Ovary (tissue), 9 donors: Measurements from ENCODE around the gene PLBD1. TPM values are rescaled to one million over a fixed set of nuclear protein-coding genes. Genes with fewer than 3 reads are reported as not detected.

ENCODE experiments used
- DNase-seq, 5 donors: peaks; one replicate each; pipeline ENCODE4 v3.0.0-alpha.2; 2019 to 2020
- H3K27ac ChIP-seq, 2 donors: fragments of 200-600 bp; one replicate each; pipeline versions ENCODE4 v1.5.1 to v1.8.0; 2019 to 2022
- H3K27me3 ChIP-seq: fragments of 200-600 bp; one replicate; pipeline ENCODE4 v1.8.0; 2022
- H3K36me3 ChIP-seq: fragments of 200-600 bp; sonication (generic); one replicate; pipeline ENCODE4 v1.5.1; 2019
- H3K4me1 ChIP-seq: one replicate; pipeline ENCODE4 v1.8.1; 2013; ENCODE audit warnings: mild to moderate bottlenecking, moderate library complexity; ENCODE audit not compliant: insufficient read depth
- H3K4me3 ChIP-seq: fragments of 200-600 bp; sonication (generic); one replicate; pipeline ENCODE4 v1.5.1; 2017
- H3K9me3 ChIP-seq, 2 donors: fragments of 200-600 bp in 1 of 2; sonication (generic) in 1 of 2; one replicate each; pipeline versions ENCODE4 v1.5.1 to v1.8.1; 2013 to 2019; ENCODE audit warnings: mild to moderate bottlenecking in 1 of 2, moderate library complexity in 1 of 2
- CTCF ChIP-seq, 3 donors: fragments of 450-650 bp in 2 of 3; fragments of 200-600 bp in 1 of 3; IDR thresholded peaks; one replicate each; pipeline versions ENCODE4 v1.5.1 to v1.8.0; 2016 to 2022; ENCODE audit warnings: antibody characterized with exemption in 3 of 3, mild to moderate bottlenecking in 1 of 3
- EP300 ChIP-seq: sonication (generic); formaldehyde crosslinking; IDR thresholded peaks from one replicate; pipeline ENCODE4 v1.6.1; 2017; ENCODE audit warnings: antibody characterized with exemption
- POLR2A ChIP-seq: fragments of 450-650 bp; IDR thresholded peaks from one replicate; pipeline ENCODE4 v1.6.1; 2017; ENCODE audit warnings: antibody characterized with exemption, mild to moderate bottlenecking, moderate library complexity
- WGBS, 3 donors: extraction: QIAGEN DNeasy Blood & Tissue Kit in 1 of 3; methylation state at CpG; one replicate each; pipeline versions ENCODE4 v1.1.5 to v1.1.7; 2013 to 2017; 5-methylcytosine and 5-hydroxymethylcytosine counted together
- intact Hi-C, 4 donors: fragments of 100-400 bp; cut with DNase I; formaldehyde crosslinking; loops; one replicate each; pipeline versions ENCODE4 v1.11.0 to v1.15.1; 2022 to 2023
- polyA plus RNA-seq, 2 donors: library from polyadenylated mRNA; stranded (reverse); fragments of 200-250 nt in 1 of 2; fragments of 350-450 nt in 1 of 2; fragmentation: Illumina TruSeq in 1 of 2; extraction: RNeasy Lipid Tissue Mini Kit (QIAGEN cat#74804) in 1 of 2; gene quantifications; one replicate each; pipeline ENCODE4 v1.2.3, GENCODE V29; 2013 to 2014
- total RNA-seq, 7 donors: library from RNA; depleted of rRNA in 2 of 7; stranded (reverse); fragments of >200 nt in 2 of 7; fragmentation: NEBNext Ultra II Directional in 3 of 7; extraction: Animal tissue kit (Norgen Biotek cat#: 25700) in 3 of 7; gene quantifications; one replicate each; pipeline versions ENCODE4 v1.1.0 to v1.2.4, GENCODE V29; 2016 to 2023
- donor health status: DM: no; HTN: no; CAD: no; lungs with moderate emphysema.
- donor health status: DM: no; HTN: no; CAD: no.
- donor health status: Bipolar disorder and iron deficiency.
- donor health status: DM: yes; HTN: yes; CAD: no.
- donor health status: DM: no; HTN: no; CAD: no.
- donor health status: DM: yes; HTN: yes; CAD: no.

Gene PLBD1
- total and polyA plus RNA-seq, 9 donors, result 1.1 to 54.0 (median 4.6) TPM

- no peak for DNase-seq
- H3K9me3 ChIP-seq, result no peaks in the 10 kb centered on the region
- H3K4me1 ChIP-seq, result no peaks in the 10 kb centered on the region
- no peak overlapping the region for H3K27ac ChIP-seq
- H3K4me3 ChIP-seq, result no peak overlapping the region
- TF ChIP-seq CTCF (IDR thresholded peaks at IDR 0.05), result no peak
- no peak for TF ChIP-seq POLR2A
- TF ChIP-seq EP300, result no peak
- 97 to 100% (median 100%) methylated on average over 1 of the region's 1 CpG for WGBS, 3 donors
- no peaks in the 10 kb centered on the region for H3K27me3 ChIP-seq
- H3K36me3 ChIP-seq, result no peaks in the 10 kb centered on the region
- intact Hi-C loops, result no loop called here
These were observed 85.3 kb downstream of the PLBD1 start for GRCh38 chr12:14482361-14482760.

- intact Hi-C loops, result no loop called here
- Histone ChIP-seq H3K27me3 (no peaks in the 10 kb centered on the region), H3K36me3 (no peaks in the 10 kb centered on the region), H3K4me3 (no peak overlapping the region), H3K27ac (no peak overlapping the region), H3K9me3 (no peaks in the 10 kb centered on the region), H3K4me1 (no peaks in the 10 kb centered on the region)
- DNase-seq, result no peak
- TF ChIP-seq EP300 (no peak), POLR2A (no peak), CTCF (IDR thresholded peaks at IDR 0.05) (no peak)
These were observed 86.5 kb downstream of the PLBD1 start for GRCh38 chr12:14481201-14481600.

- TF ChIP-seq EP300 (no peak), POLR2A (no peak), CTCF (IDR thresholded peaks at IDR 0.05) (no peak)
- no peak overlapping the region for H3K27ac ChIP-seq
- intact Hi-C loops, result no loop called here
- peaks cover 0 to 3% of the 10 kb centered on the region in 2 donors for H3K9me3 ChIP-seq
- 97 to 100% (median 97%) methylated on average over 1 of the region's 1 CpG for WGBS, 3 donors
- no peaks in the 10 kb centered on the region for H3K4me1 ChIP-seq
- H3K4me3 ChIP-seq, result no peak overlapping the region
- H3K36me3 ChIP-seq, result no peaks in the 10 kb centered on the region
- no peak for DNase-seq
- H3K27me3 ChIP-seq, result no peaks in the 10 kb centered on the region
These were observed 88.7 kb downstream of the PLBD1 start for GRCh38 chr12:14479004-14479403.

GRCh38 chr12:14473707-14474287 lies 93.9 kb downstream of the PLBD1 start:
- H3K27ac ChIP-seq, result no peak overlapping the region
- peaks cover 0 to 9% of the 10 kb centered on the region in 2 donors for H3K9me3 ChIP-seq
- intact Hi-C loops, result no loop called here
- TF ChIP-seq POLR2A, result no peak
- no peak for TF ChIP-seq EP300
- no peak for TF ChIP-seq CTCF (IDR thresholded peaks at IDR 0.05)
- H3K4me3 ChIP-seq, result no peak overlapping the region
- H3K4me1 ChIP-seq, result no peaks in the 10 kb centered on the region
- H3K36me3 ChIP-seq, result no peaks in the 10 kb centered on the region
- WGBS, 3 donors, result 86 to 91% (median 90%) methylated on average over 4 of the region's 4 CpGs
- no peaks in the 10 kb centered on the region for H3K27me3 ChIP-seq
- no peak for DNase-seq
